Transverse colon (tissue), 4 donors: ENCODE measurements around the gene DOCK10. TPM values are rescaled to one million over a fixed set of nuclear protein-coding genes. Genes with fewer than 3 reads are reported as not detected.

Source experiments
- DNase-seq: peaks from one replicate; pipeline ENCODE4 v3.0.0-alpha.2; 2019
- H3K27ac ChIP-seq, 4 donors: fragments of 200-600 bp; sonication (generic); 2 replicates each; pipeline ENCODE4 v1.5.1; 2016 to 2018; ENCODE audit warnings: inconsistent platforms in 4 of 4
- H3K27me3 ChIP-seq: fragments of 200-600 bp; sonication (generic); 2 replicates; pipeline ENCODE4 v1.5.1; 2017; ENCODE audit warnings: inconsistent platforms
- H3K36me3 ChIP-seq, 4 donors: fragments of 200-600 bp; sonication (generic); 2 replicates each; pipeline ENCODE4 v1.5.1; 2017 to 2019; ENCODE audit warnings: inconsistent platforms in 4 of 4
- H3K4me1 ChIP-seq, 4 donors: fragments of 200-600 bp; sonication (generic); 2 replicates each; pipeline ENCODE4 v1.5.1; 2017 to 2020; ENCODE audit warnings: inconsistent platforms in 4 of 4
- H3K4me3 ChIP-seq, 4 donors: fragments of 200-600 bp; sonication (generic); 1 replicate in 1 of 4; 2 replicates in 3 of 4; pipeline versions ENCODE4 v1.5.1 to v1.6.1; 2017 to 2019; ENCODE audit warnings: inconsistent platforms in 4 of 4
- H3K9me3 ChIP-seq, 2 donors: fragments of 200-600 bp; sonication (generic); 2 replicates each; pipeline ENCODE4 v1.5.1; 2017 to 2019; ENCODE audit warnings: inconsistent platforms in 2 of 2
- CTCF ChIP-seq, 5 experiments: fragments of 200-600 bp in 3 of 5; fragments of 450-650 bp in 2 of 5; sonication (generic) in 3 of 5; IDR thresholded peaks; 1 replicate in 2 of 5; 2 replicates in 3 of 5; pipeline ENCODE4 v1.5.1; 2016 to 2017; ENCODE audit warnings: antibody characterized with exemption in 5 of 5, inconsistent platforms in 3 of 5, mild to moderate bottlenecking in 2 of 5, moderate library complexity in 1 of 5
- EP300 ChIP-seq: sonication (generic); formaldehyde crosslinking; IDR thresholded peaks from one replicate; pipeline ENCODE4 v1.6.1; 2017; ENCODE audit warnings: antibody characterized with exemption, low read depth
- POLR2A ChIP-seq: fragments of 450-650 bp; IDR thresholded peaks from one replicate; pipeline ENCODE4 v1.6.1; 2016; ENCODE audit warnings: antibody characterized with exemption, mild to moderate bottlenecking, moderate library complexity
- POLR2AphosphoS5 ChIP-seq, 3 donors: sonication (generic); formaldehyde crosslinking; IDR thresholded peaks; one replicate each; pipeline ENCODE4 v1.6.1; 2016; ENCODE audit warnings: antibody characterized with exemption in 3 of 3
- WGBS, 2 donors: methylation state at CpG; one replicate each; pipeline ENCODE4 v1.1.5; 2018; ENCODE audit warnings: low coverage in 1 of 2; 5-methylcytosine and 5-hydroxymethylcytosine counted together
- in situ Hi-C, 4 donors: fragments of 200-750 bp; cut with MboI; loops; one replicate each; pipeline versions ENCODE4 v1.15.0 to v1.15.1; 2017; ENCODE audit warnings: low sequenced_read_pairs in 3 of 4, low pct_ligation_motif_present in 1 of 4, low pct_unique_long_range_greater_than_20kb in 1 of 4
- intact Hi-C: fragments of 100-400 bp; cut with DNase I; formaldehyde crosslinking; loops from one replicate; pipeline ENCODE4 v1.15.1; 2023; ENCODE audit warnings: low total_unique reads
- total RNA-seq, 4 donors: library from RNA; depleted of rRNA; stranded (reverse); fragments of >200 nt; gene quantifications; one replicate each; pipeline ENCODE4 v1.1.0, GENCODE V29; 2016

DOCK10 gene
- total RNA-seq, 4 donors from 2014 or later, result 5.2 to 64.7 (median 14.5) TPM

GRCh38 chr2:224734949-224735348, 307.3 kb downstream of the DOCK10 start:
- in situ Hi-C loops (no loop called here), intact Hi-C loops (no loop called here)
- Histone ChIP-seq H3K4me1 (no peaks in the 10 kb centered on the region), H3K4me3 (no peak overlapping the region), H3K9me3 (peaks cover 10% of the 10 kb centered on the region in 2 donors), H3K27ac (no peak overlapping the region), H3K27me3 (no peaks in the 10 kb centered on the region), H3K36me3 (no peaks in the 10 kb centered on the region)
- DNase-seq, result no peak
- 73 to 88% methylated on average over 1 of the region's 1 CpG for WGBS, 2 donors
- no peak for TF ChIP-seq POLR2A
- TF ChIP-seq POLR2AphosphoS5 (IDR thresholded peaks at IDR 0.05), result no peak
- no peak for TF ChIP-seq EP300
- TF ChIP-seq CTCF (IDR thresholded peaks at IDR 0.05), result no peak

- intact Hi-C loops, result no loop called here
- 79 to 100% methylated on average over 1 of the region's 1 CpG for WGBS, 2 donors
- in situ Hi-C loops, result no loop called here
Observed at GRCh38 chr2:224731665-224732064, 310.6 kb downstream of the DOCK10 start.

GRCh38 chr2:224729435-224729834, 312.8 kb downstream of the DOCK10 start:
- WGBS, 2 donors, result 68 to 100% methylated on average over 1 of the region's 1 CpG
- Histone ChIP-seq H3K36me3 (no peaks in the 10 kb centered on the region), H3K9me3 (peaks cover 0 to 7% of the 10 kb centered on the region in 2 donors), H3K4me3 (no peak overlapping the region), H3K27me3 (no peaks in the 10 kb centered on the region), H3K27ac (no peak overlapping the region), H3K4me1 (no peaks in the 10 kb centered on the region)
- no peak for DNase-seq
- TF ChIP-seq CTCF (IDR thresholded peaks at IDR 0.05) (no peak), POLR2AphosphoS5 (IDR thresholded peaks at IDR 0.05) (no peak), POLR2A (no peak), EP300 (no peak)
- in situ Hi-C loops, result no loop called here
- intact Hi-C loops, result no loop called here

More at GRCh38 chr2:224731665-224732064, 310.6 kb downstream of the DOCK10 start:
- Histone ChIP-seq H3K27ac (no peak overlapping the region), H3K4me1 (no peaks in the 10 kb centered on the region), H3K27me3 (no peaks in the 10 kb centered on the region), H3K36me3 (no peaks in the 10 kb centered on the region), H3K4me3 (no peak overlapping the region), H3K9me3 (peaks cover 9 to 15% of the 10 kb centered on the region in 2 donors)
- no peak for TF ChIP-seq POLR2AphosphoS5 (IDR thresholded peaks at IDR 0.05)
- no peak for TF ChIP-seq POLR2A
- no peak for TF ChIP-seq EP300
- TF ChIP-seq CTCF (IDR thresholded peaks at IDR 0.05), result no peak
- DNase-seq, result no peak

- peaks cover 0 to 7% of the 10 kb centered on the region in 2 donors for H3K9me3 ChIP-seq
- no peaks in the 10 kb centered on the region for H3K36me3 ChIP-seq
- H3K27me3 ChIP-seq, result no peaks in the 10 kb centered on the region
- in situ Hi-C loops, result no loop called here
- WGBS, 2 donors, result 79 to 83% methylated on average over 2 of the region's 2 CpGs
- intact Hi-C loops, result no loop called here
- no peaks in the 10 kb centered on the region for H3K4me1 ChIP-seq
- DNase-seq, result no peak
- TF ChIP-seq POLR2AphosphoS5 (IDR thresholded peaks at IDR 0.05) (no peak), POLR2A (no peak), EP300 (no peak), CTCF (IDR thresholded peaks at IDR 0.05) (no peak)
- H3K27ac ChIP-seq, result no peak overlapping the region
- no peak overlapping the region for H3K4me3 ChIP-seq
Observed at GRCh38 chr2:224724331-224724730, 317.9 kb downstream of the DOCK10 start.
